ENCODE results near the gene FTO. TPM values are rescaled to one million over a fixed set of nuclear protein-coding genes. Genes with fewer than 3 reads are reported as not detected.

Gene FTO
- polyA plus RNA-seq, 3 donors from 2014 or later: 61.3 to 106 (median 65.1) TPM

- Mint-ChIP-seq H3K27me3 (ENCODE audit: low read depth in 3 of 3) (peaks cover 0 to 2% (median 0%) of the 10 kb centered on the region in 3 donors), H3K27ac (no peak overlapping the region), H3K9me3 (no peaks in the 10 kb centered on the region), H3K4me3 (no peak overlapping the region), H3K36me3 (peaks cover 0 to 11% (median 3%) of the 10 kb centered on the region in 3 donors), H3K4me1 (peaks cover 0 to 2% of the 10 kb centered on the region in 2 donors)
- no peak for DNase-seq
Measured at GRCh38 chr16:53995378-53995777, 291.4 kb downstream of the FTO start.

GRCh38 chr16:53996961-53997360 is 293.0 kb downstream of the FTO start:
- no peak for DNase-seq
- H3K27me3 Mint-ChIP-seq (ENCODE audit: low read depth in 3 of 3): peaks cover 0 to 2% (median 0%) of the 10 kb centered on the region in 3 donors
- no peaks in the 10 kb centered on the region for H3K9me3 Mint-ChIP-seq
- H3K4me1 Mint-ChIP-seq: peaks cover 0 to 2% of the 10 kb centered on the region in 2 donors
- peak overlapping the region in 1 of 6 donors; percentile 34 for H3K27ac Mint-ChIP-seq
- peaks cover 0 to 6% (median 3%) of the 10 kb centered on the region in 3 donors for H3K36me3 Mint-ChIP-seq
- H3K4me3 Mint-ChIP-seq: no peak overlapping the region

- peaks cover 0 to 3% (median 0%) of the 10 kb centered on the region in 3 donors for H3K36me3 Mint-ChIP-seq
- H3K27ac Mint-ChIP-seq: no peak overlapping the region
- H3K4me3 Mint-ChIP-seq: no peak overlapping the region
- H3K27me3 Mint-ChIP-seq (ENCODE audit: low read depth in 3 of 3): peaks cover 0 to 2% (median 0%) of the 10 kb centered on the region in 3 donors
- no peaks in the 10 kb centered on the region for H3K4me1 Mint-ChIP-seq
- no peak for DNase-seq
- no peaks in the 10 kb centered on the region for H3K9me3 Mint-ChIP-seq
Measured at GRCh38 chr16:53998024-53998810, 294.3 kb downstream of the FTO start.

- Mint-ChIP-seq H3K36me3 (peaks cover 0 to 3% (median 0%) of the 10 kb centered on the region in 3 donors), H3K9me3 (no peaks in the 10 kb centered on the region), H3K4me3 (no peak overlapping the region), H3K27ac (no peak overlapping the region), H3K4me1 (no peaks in the 10 kb centered on the region), H3K27me3 (ENCODE audit: low read depth in 3 of 3) (peaks cover 0 to 2% (median 0%) of the 10 kb centered on the region in 3 donors)
- DNase-seq: no peak
Measured at GRCh38 chr16:53998966-53999522, 295.1 kb downstream of the FTO start.

GRCh38 chr16:53999841-54000240 is 295.9 kb downstream of the FTO start:
- peak overlapping the region in 1 of 6 donors; percentile 14 for H3K27ac Mint-ChIP-seq
- no peaks in the 10 kb centered on the region for H3K9me3 Mint-ChIP-seq
- no peak for DNase-seq
- H3K27me3 Mint-ChIP-seq (ENCODE audit: low read depth in 3 of 3): peaks cover 0 to 2% (median 0%) of the 10 kb centered on the region in 3 donors
- peaks cover 0 to 3% (median 0%) of the 10 kb centered on the region in 3 donors for H3K36me3 Mint-ChIP-seq
- H3K4me3 Mint-ChIP-seq: no peak overlapping the region
- H3K4me1 Mint-ChIP-seq: no peaks in the 10 kb centered on the region

GRCh38 chr16:54000361-54000760 is 296.4 kb downstream of the FTO start:
- Mint-ChIP-seq H3K27ac (no peak overlapping the region), H3K36me3 (no peaks in the 10 kb centered on the region), H3K4me3 (no peak overlapping the region), H3K27me3 (ENCODE audit: low read depth in 3 of 3) (peaks cover 0 to 2% (median 0%) of the 10 kb centered on the region in 3 donors), H3K4me1 (no peaks in the 10 kb centered on the region), H3K9me3 (no peaks in the 10 kb centered on the region)
- no peak for DNase-seq

GRCh38 chr16:54006693-54007092 is 302.7 kb downstream of the FTO start:
- Mint-ChIP-seq H3K27ac (no peak overlapping the region), H3K27me3 (ENCODE audit: low read depth in 3 of 3) (no peaks in the 10 kb centered on the region), H3K4me1 (no peaks in the 10 kb centered on the region), H3K9me3 (no peaks in the 10 kb centered on the region), H3K36me3 (peaks cover 5 to 17% (median 16%) of the 10 kb centered on the region in 3 donors), H3K4me3 (no peak overlapping the region)
- no peak for DNase-seq

- no peaks in the 10 kb centered on the region for H3K9me3 Mint-ChIP-seq
- no peak overlapping the region for H3K27ac Mint-ChIP-seq
- no peak for DNase-seq
- peaks cover 10 to 23% (median 22%) of the 10 kb centered on the region in 3 donors for H3K36me3 Mint-ChIP-seq
- H3K4me1 Mint-ChIP-seq: no peaks in the 10 kb centered on the region
- no peaks in the 10 kb centered on the region for H3K27me3 Mint-ChIP-seq (ENCODE audit: low read depth in 3 of 3)
- H3K4me3 Mint-ChIP-seq: no peak overlapping the region
Measured at GRCh38 chr16:54007504-54007903, 303.5 kb downstream of the FTO start.

- Mint-ChIP-seq H3K9me3 (peaks cover 0 to 2% (median 0%) of the 10 kb centered on the region in 6 donors), H3K36me3 (peaks cover 10 to 23% (median 22%) of the 10 kb centered on the region in 3 donors), H3K4me1 (peaks cover 1 to 15% of the 10 kb centered on the region in 2 donors), H3K4me3 (no peak overlapping the region), H3K27me3 (ENCODE audit: low read depth in 3 of 3) (no peaks in the 10 kb centered on the region), H3K27ac (no peak overlapping the region)
- DNase-seq: no peak
Measured at GRCh38 chr16:54009464-54010176, 305.7 kb downstream of the FTO start.

- H3K36me3 Mint-ChIP-seq: peaks cover 6 to 30% (median 19%) of the 10 kb centered on the region in 3 donors
- H3K9me3 Mint-ChIP-seq: peaks cover 0 to 2% (median 0%) of the 10 kb centered on the region in 6 donors
- H3K27ac Mint-ChIP-seq: no peak overlapping the region
- no peak overlapping the region for H3K4me3 Mint-ChIP-seq
- H3K27me3 Mint-ChIP-seq (ENCODE audit: low read depth in 3 of 3): no peaks in the 10 kb centered on the region
- peaks cover 1 to 15% of the 10 kb centered on the region in 2 donors for H3K4me1 Mint-ChIP-seq
- no peak for DNase-seq
Measured at GRCh38 chr16:54015147-54015546, 311.2 kb downstream of the FTO start.

- peaks cover 5 to 15% (median 8%) of the 10 kb centered on the region in 3 donors for H3K36me3 Mint-ChIP-seq
- H3K27ac Mint-ChIP-seq: no peak overlapping the region
Measured at GRCh38 chr16:54022362-54022761, 318.4 kb downstream of the FTO start.

GRCh38 chr16:54026456-54026855 is 322.5 kb downstream of the FTO start:
- no peaks in the 10 kb centered on the region for H3K4me1 Mint-ChIP-seq
- H3K27ac Mint-ChIP-seq: no peak overlapping the region
- H3K27me3 Mint-ChIP-seq (ENCODE audit: low read depth in 3 of 3): no peaks in the 10 kb centered on the region
- peaks cover 5 to 10% (median 10%) of the 10 kb centered on the region in 3 donors for H3K36me3 Mint-ChIP-seq
- no peak overlapping the region for H3K4me3 Mint-ChIP-seq
- H3K9me3 Mint-ChIP-seq: peaks cover 0 to 12% (median 0%) of the 10 kb centered on the region in 6 donors
- no peak for DNase-seq

More at GRCh38 chr16:54022362-54022761, 318.4 kb downstream of the FTO start:
- DNase-seq: no peak
- no peaks in the 10 kb centered on the region for H3K4me1 Mint-ChIP-seq
- H3K27me3 Mint-ChIP-seq (ENCODE audit: low read depth in 3 of 3): no peaks in the 10 kb centered on the region
- no peaks in the 10 kb centered on the region for H3K9me3 Mint-ChIP-seq
- H3K4me3 Mint-ChIP-seq: no peak overlapping the region

GRCh38 chr16:54027062-54027461 is 323.1 kb downstream of the FTO start:
- H3K4me1 Mint-ChIP-seq: no peaks in the 10 kb centered on the region
- no peak for DNase-seq
- H3K4me3 Mint-ChIP-seq: no peak overlapping the region
- H3K36me3 Mint-ChIP-seq: peaks cover 5 to 13% (median 10%) of the 10 kb centered on the region in 3 donors
- H3K27me3 Mint-ChIP-seq (ENCODE audit: low read depth in 3 of 3): no peaks in the 10 kb centered on the region
- H3K9me3 Mint-ChIP-seq: peaks cover 0 to 13% (median 1%) of the 10 kb centered on the region in 6 donors
- no peak overlapping the region for H3K27ac Mint-ChIP-seq

- Mint-ChIP-seq H3K4me3 (no peak overlapping the region), H3K36me3 (peaks cover 5 to 14% (median 10%) of the 10 kb centered on the region in 3 donors), H3K9me3 (peaks cover 0 to 13% (median 1%) of the 10 kb centered on the region in 6 donors), H3K4me1 (no peaks in the 10 kb centered on the region), H3K27me3 (ENCODE audit: low read depth in 3 of 3) (peaks cover 0 to under 1% (median 0%) of the 10 kb centered on the region in 3 donors), H3K27ac (peak overlapping the region in 1 of 6 donors; percentile 11)
- DNase-seq: no peak
Measured at GRCh38 chr16:54027558-54027957, 323.6 kb downstream of the FTO start.

Measured in immature natural killer cell (primary cell).